H1 (cell line): Measurements from ENCODE around the gene CDCA4.

Experiments
- BACH1 ChIP-seq: IDR thresholded peaks from 2 replicates; pipeline ENCODE4 v1.6.1; 2012; ENCODE audit warnings: low read length, improper control_type of control experiment
- BRCA1 ChIP-seq: IDR thresholded peaks from 2 replicates; pipeline ENCODE4 v1.6.1; 2012; ENCODE audit warnings: low read depth, low read length, improper control_type of control experiment
- CHD7 ChIP-seq: fragments of 300-600 bp; sonication (generic); IDR thresholded peaks from 2 replicates; pipeline ENCODE4 v1.7.1; 2012; ENCODE audit warnings: low read length, moderate library complexity, mild to moderate bottlenecking, inconsistent platforms; ENCODE audit not compliant: insufficient replicate concordance
- JUND ChIP-seq: IDR thresholded peaks from 2 replicates; pipeline ENCODE4 v1.6.1; 2011; ENCODE audit warnings: mild to moderate bottlenecking, improper control_type of control experiment, low read length
- POLR2A ChIP-seq, 2 experiments: IDR thresholded peaks; 1 replicate in 1 of 2; 2 replicates in 1 of 2; pipeline ENCODE4 v1.6.1; 2011; ENCODE audit warnings: low read depth in 2 of 2, low read length in 2 of 2, mild to moderate bottlenecking in 2 of 2; ENCODE audit errors: control extremely low read depth in 1 of 2
- RAD21 ChIP-seq, 2 experiments: IDR thresholded peaks in 1 of 2; conservative IDR thresholded peaks in 1 of 2; 2 replicates each; pipeline ENCODE4 v1.6.1; 2011; ENCODE audit warnings: low read depth in 2 of 2, low read length in 2 of 2, improper control_type of control experiment in 1 of 2, inconsistent platforms in 1 of 2, mild to moderate bottlenecking in 1 of 2, moderate library complexity in 1 of 2
- TEAD4 ChIP-seq: IDR thresholded peaks from 2 replicates; pipeline ENCODE4 v1.6.1; 2012; ENCODE audit warnings: low read depth, low read length, inconsistent platforms, mixed read lengths

GRCh38 chr14:105018414-105018813 lies 2.5 kb downstream of the CDCA4 start:
- no peak for TF ChIP-seq CHD7
- TF ChIP-seq POLR2A (IDR thresholded peaks at IDR 0.05; ENCODE audit: control extremely low read depth in 1 of 2, low read depth in 2 of 2, low read length in 2 of 2): no peak
- no peak for TF ChIP-seq TEAD4
- TF ChIP-seq BRCA1: no peak
- no peak for TF ChIP-seq JUND
- no peak for TF ChIP-seq BACH1
- TF ChIP-seq RAD21 (IDR thresholded peaks at IDR 0.05 in 1 of 2, conservative IDR thresholded peaks at IDR 0.05 in 1 of 2; ENCODE audit: low read depth in 2 of 2, low read length in 2 of 2): no peak
